Motor neuron (in vitro differentiated cells): ENCODE results near the gene FNDC3A. TPM values are rescaled to one million over a fixed set of nuclear protein-coding genes. Genes with fewer than 3 reads are reported as not detected.

Experiments
- ATAC-seq, 8 experiments: fragments of 200-7000 bp; cut with Tn5 transposase; replicated peaks in 6 of 8; 2 replicates each; pipeline ENCODE4 v1.8.0; 2021; ENCODE audit warnings: mild to moderate bottlenecking in 8 of 8, moderate library complexity in 8 of 8
- H3K27ac ChIP-seq, 2 donors: fragments of 250-450 bp; sonication (Bioruptor Pico); 2 replicates each; pipeline ENCODE4 v1.9.0; 2021; ENCODE audit warnings: antibody characterized with exemption in 2 of 2, mild to moderate bottlenecking in 2 of 2, moderate library complexity in 1 of 2
- H3K4me1 ChIP-seq, 2 donors: fragments of 250-450 bp; sonication (Bioruptor Pico); replicated peaks in 1 of 2; 2 replicates each; pipeline ENCODE4 v1.6.1; 2021; ENCODE audit warnings: antibody characterized with exemption in 2 of 2, mild to moderate bottlenecking in 2 of 2, moderate library complexity in 1 of 2
- H3K4me3 ChIP-seq, 5 donors: fragments of 250-450 bp; sonication (Bioruptor Pico); 2 replicates each; pipeline ENCODE4 v1.9.0; 2021; ENCODE audit warnings: antibody characterized with exemption in 5 of 5, mild to moderate bottlenecking in 5 of 5, moderate library complexity in 4 of 5
- WGBS, 10 experiments: fragments of 450-650 bp; shearing (Covaris generic); methylation state at CpG; one replicate each; pipeline ENCODE4 v1.0.0; 2022; 5-methylcytosine and 5-hydroxymethylcytosine counted together
- in situ Hi-C, 9 experiments: fragments of 400-800 bp; cut with MboI; loops; one replicate each; pipeline ENCODE4 v1.15.0; 2021; ENCODE audit warnings: low sequenced_read_pairs in 9 of 9, low pct_unique_long_range_greater_than_20kb in 2 of 9; ENCODE audit not compliant: unreplicated experiment in 9 of 9
- total RNA-seq, 8 experiments: library from RNA; unstranded; fragments of 300-600 nt; gene quantifications; 2 replicates each; pipeline versions ENCODE4 v1.2.3 to v1.2.4, GENCODE V29; 2022

Gene FNDC3A
- total RNA-seq, 8 experiments from 2014 or later = 41.0 to 83.4 (median 49.5) TPM

GRCh38 chr13:49165798-49166752, 190.4 kb downstream of the FNDC3A start:
- 67 to 100% (median 96%) methylated on average over 1 to 2 of the region's 5 CpGs; no CpG with 5 or more reads in 2 of the 10 experiments for WGBS, 10 experiments

GRCh38 chr13:49171359-49171758, 195.6 kb downstream of the FNDC3A start:
- Histone ChIP-seq H3K4me1 (no peaks in the 10 kb centered on the region), H3K4me3 (no peak overlapping the region), H3K27ac (no peak overlapping the region)
- ATAC-seq = no peak
- in situ Hi-C loops = no loop called here

More at GRCh38 chr13:49165798-49166752, 190.4 kb downstream of the FNDC3A start:
- ATAC-seq = no peak
- Histone ChIP-seq H3K4me3 (no peak overlapping the region), H3K4me1 (no peaks in the 10 kb centered on the region), H3K27ac (no peak overlapping the region)
- in situ Hi-C loops = no loop called here

- ATAC-seq = no peak
- 67 to 100% (median 100%) methylated on average over 1 of the region's 1 CpG; no CpG with 5 or more reads in 5 of the 10 experiments for WGBS, 10 experiments
- in situ Hi-C loops = no loop called here
These were observed 208.1 kb downstream of the FNDC3A start for GRCh38 chr13:49183672-49184325.

GRCh38 chr13:49184621-49185020, 208.9 kb downstream of the FNDC3A start:
- WGBS, 10 experiments = 0 to 100% (median 68%) methylated on average over 1 to 3 of the region's 4 CpGs; no CpG with 5 or more reads in 4 of the 10 experiments
- H3K4me1 ChIP-seq = no peaks in the 10 kb centered on the region
- no peak overlapping the region for H3K27ac ChIP-seq
- no peak overlapping the region for H3K4me3 ChIP-seq
- in situ Hi-C loops = no loop called here
- ATAC-seq = no peak

More at GRCh38 chr13:49183672-49184325, 208.1 kb downstream of the FNDC3A start:
- Histone ChIP-seq H3K4me1 (no peaks in the 10 kb centered on the region), H3K4me3 (no peak overlapping the region), H3K27ac (no peak overlapping the region)

- WGBS, 10 experiments = 43 to 100% (median 88%) methylated on average over 1 of the region's 1 CpG; no CpG with 5 or more reads in 3 of the 10 experiments
- in situ Hi-C loops = no loop called here
These were observed 209.6 kb downstream of the FNDC3A start for GRCh38 chr13:49185264-49185663.

GRCh38 chr13:49190901-49191300, 215.2 kb downstream of the FNDC3A start:
- in situ Hi-C loops = no loop called here
- ATAC-seq = no peak
- H3K27ac ChIP-seq = no peak overlapping the region
- H3K4me1 ChIP-seq = no peaks in the 10 kb centered on the region
- H3K4me3 ChIP-seq = no peak overlapping the region
- WGBS, 10 experiments = 86 to 100% (median 100%) methylated on average over 1 to 2 of the region's 2 CpGs; no CpG with 5 or more reads in 1 of the 10 experiments

More at GRCh38 chr13:49185264-49185663, 209.6 kb downstream of the FNDC3A start:
- Histone ChIP-seq H3K27ac (no peak overlapping the region), H3K4me3 (no peak overlapping the region), H3K4me1 (no peaks in the 10 kb centered on the region)
- ATAC-seq = no peak

GRCh38 chr13:49206641-49207040, 230.9 kb downstream of the FNDC3A start:
- no peaks in the 10 kb centered on the region for H3K4me1 ChIP-seq
- no peak for ATAC-seq
- no peak overlapping the region for H3K27ac ChIP-seq
- H3K4me3 ChIP-seq = no peak overlapping the region
- in situ Hi-C loops = no loop called here
- WGBS, 10 experiments = 50 to 100% (median 93%) methylated on average over 2 to 3 of the region's 3 CpGs; no CpG with 5 or more reads in 1 of the 10 experiments

- no peak overlapping the region for H3K27ac ChIP-seq
- no peak overlapping the region for H3K4me3 ChIP-seq
- ATAC-seq = no peak
- no peaks in the 10 kb centered on the region for H3K4me1 ChIP-seq
- WGBS, 10 experiments = 89 to 100% (median 98%) methylated on average over 2 to 4 of the region's 4 CpGs; no CpG with 5 or more reads in 1 of the 10 experiments
- in situ Hi-C loops = no loop called here
These were observed 232.9 kb downstream of the FNDC3A start for GRCh38 chr13:49208619-49209018.

GRCh38 chr13:49210114-49210513, 234.4 kb downstream of the FNDC3A start:
- WGBS, 10 experiments = 67 to 100% (median 100%) methylated on average over 1 of the region's 1 CpG
- Histone ChIP-seq H3K27ac (no peak overlapping the region), H3K4me1 (peaks cover 0 to 4% of the 10 kb centered on the region in 2 donors), H3K4me3 (no peak overlapping the region)
- in situ Hi-C loops = no loop called here
- no peak for ATAC-seq

GRCh38 chr13:49210669-49211068, 235.0 kb downstream of the FNDC3A start:
- Histone ChIP-seq H3K4me3 (no peak overlapping the region), H3K27ac (no peak overlapping the region), H3K4me1 (peaks cover 0 to 4% of the 10 kb centered on the region in 2 donors)
- in situ Hi-C loops = no loop called here
- 74 to 100% (median 98%) methylated on average over 1 to 5 of the region's 5 CpGs; no CpG with 5 or more reads in 2 of the 10 experiments for WGBS, 10 experiments
- no peak for ATAC-seq

- ATAC-seq = no peak
- Histone ChIP-seq H3K27ac (no peak overlapping the region), H3K4me3 (no peak overlapping the region), H3K4me1 (peaks cover 0 to 4% of the 10 kb centered on the region in 2 donors)
- 100% methylated on average over 1 of the region's 1 CpG; no CpG with 5 or more reads in 5 of the 10 experiments for WGBS, 10 experiments
- in situ Hi-C loops = no loop called here
These were observed 237.8 kb downstream of the FNDC3A start for GRCh38 chr13:49213539-49213938.

GRCh38 chr13:49213997-49214916, 238.5 kb downstream of the FNDC3A start:
- peaks cover 0 to 4% of the 10 kb centered on the region in 2 donors for H3K4me1 ChIP-seq
- H3K4me3 ChIP-seq = no peak overlapping the region
- WGBS, 10 experiments = 36 to 80% (median 56%) methylated on average over 1 to 5 of the region's 6 CpGs; no CpG with 5 or more reads in 1 of the 10 experiments
- no peak overlapping the region for H3K27ac ChIP-seq
- in situ Hi-C loops = no loop called here
- peak in 7 of 8 experiments; percentile 25 to 89 (median 41) for ATAC-seq
